ENCODE data around the gene OR52W1.

Gene OR52W1

GRCh38 chr11:6219359-6219758 lies 20.3 kb downstream of the OR52W1 start:
- Histone ChIP-seq H3K4me3 (ENCODE audit: insufficient read depth, low read length, poor library complexity, severe bottlenecking) (no peak overlapping the region), H3K9me3 (ENCODE audit: insufficient read depth, low read length) (no peaks in the 10 kb centered on the region), H3K9me2 (replicated peaks; ENCODE audit: insufficient read depth, low read length) (no peaks in the 10 kb centered on the region), H3F3A (ENCODE audit: insufficient read depth) (no peaks in the 10 kb centered on the region), H4K20me1 (ENCODE audit: low read depth, low read length) (no peaks in the 10 kb centered on the region), H3K9ac (ENCODE audit: low read length) (no peak overlapping the region), H3K27me3 (ENCODE audit: low read length) (no peaks in the 10 kb centered on the region), H3K36me3 (ENCODE audit: low read length) (no peaks in the 10 kb centered on the region), H2AFZ (ENCODE audit: low read depth, low read length, severe bottlenecking) (no peak overlapping the region), H3K4me2 (ENCODE audit: low read depth, low read length, poor library complexity, severe bottlenecking) (no peak overlapping the region), H3K79me2 (ENCODE audit: insufficient read depth, low read length) (no peaks in the 10 kb centered on the region), H3K27ac (ENCODE audit: low read depth, low read length) (no peak overlapping the region)
- TF ChIP-seq, protein P1, sequence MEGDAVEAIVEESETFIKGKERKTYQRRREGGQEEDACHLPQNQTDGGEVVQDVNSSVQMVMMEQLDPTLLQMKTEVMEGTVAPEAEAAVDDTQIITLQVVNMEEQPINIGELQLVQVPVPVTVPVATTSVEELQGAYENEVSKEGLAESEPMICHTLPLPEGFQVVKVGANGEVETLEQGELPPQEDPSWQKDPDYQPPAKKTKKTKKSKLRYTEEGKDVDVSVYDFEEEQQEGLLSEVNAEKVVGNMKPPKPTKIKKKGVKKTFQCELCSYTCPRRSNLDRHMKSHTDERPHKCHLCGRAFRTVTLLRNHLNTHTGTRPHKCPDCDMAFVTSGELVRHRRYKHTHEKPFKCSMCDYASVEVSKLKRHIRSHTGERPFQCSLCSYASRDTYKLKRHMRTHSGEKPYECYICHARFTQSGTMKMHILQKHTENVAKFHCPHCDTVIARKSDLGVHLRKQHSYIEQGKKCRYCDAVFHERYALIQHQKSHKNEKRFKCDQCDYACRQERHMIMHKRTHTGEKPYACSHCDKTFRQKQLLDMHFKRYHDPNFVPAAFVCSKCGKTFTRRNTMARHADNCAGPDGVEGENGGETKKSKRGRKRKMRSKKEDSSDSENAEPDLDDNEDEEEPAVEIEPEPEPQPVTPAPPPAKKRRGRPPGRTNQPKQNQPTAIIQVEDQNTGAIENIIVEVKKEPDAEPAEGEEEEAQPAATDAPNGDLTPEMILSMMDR (IDR thresholded peaks at IDR 0.05; ENCODE audit: insufficient read depth, low read length, poor library complexity, severe bottlenecking) = no peak
- TF ChIP-seq EZH2phosphoT487 (conservative IDR thresholded peaks at IDR 0.05; ENCODE audit: low read length) = no peak

- Histone ChIP-seq H3K9me2 (replicated peaks; ENCODE audit: insufficient read depth, low read length) (no peaks in the 10 kb centered on the region), H3K27ac (ENCODE audit: low read depth, low read length) (no peak overlapping the region), H3K27me3 (ENCODE audit: low read length) (no peaks in the 10 kb centered on the region), H4K20me1 (ENCODE audit: low read depth, low read length) (no peaks in the 10 kb centered on the region), H3K9me3 (ENCODE audit: insufficient read depth, low read length) (no peaks in the 10 kb centered on the region), H3K4me2 (ENCODE audit: low read depth, low read length, poor library complexity, severe bottlenecking) (no peak overlapping the region), H3K36me3 (ENCODE audit: low read length) (no peaks in the 10 kb centered on the region), H3K79me2 (ENCODE audit: insufficient read depth, low read length) (no peaks in the 10 kb centered on the region), H3K9ac (ENCODE audit: low read length) (no peak overlapping the region), H2AFZ (ENCODE audit: low read depth, low read length, severe bottlenecking) (no peak overlapping the region), H3F3A (ENCODE audit: insufficient read depth) (no peaks in the 10 kb centered on the region), H3K4me3 (ENCODE audit: insufficient read depth, low read length, poor library complexity, severe bottlenecking) (no peak overlapping the region)
- no peak for TF ChIP-seq EZH2phosphoT487 (conservative IDR thresholded peaks at IDR 0.05; ENCODE audit: low read length)
- TF ChIP-seq, protein P1 (IDR thresholded peaks at IDR 0.05; ENCODE audit: insufficient read depth, low read length, poor library complexity, severe bottlenecking) = no peak
Measured at GRCh38 chr11:6223854-6224253, 24.8 kb downstream of the OR52W1 start.

- no peaks in the 10 kb centered on the region for H3F3A ChIP-seq (ENCODE audit: insufficient read depth)
- H3K79me2 ChIP-seq (ENCODE audit: insufficient read depth, low read length) = no peaks in the 10 kb centered on the region
- H2AFZ ChIP-seq (ENCODE audit: low read depth, low read length, severe bottlenecking) = no peak overlapping the region
- TF ChIP-seq, protein P1 (IDR thresholded peaks at IDR 0.05; ENCODE audit: insufficient read depth, low read length, poor library complexity, severe bottlenecking) = no peak
- no peak for TF ChIP-seq EZH2phosphoT487 (conservative IDR thresholded peaks at IDR 0.05; ENCODE audit: low read length)
- no peaks in the 10 kb centered on the region for H3K9me2 ChIP-seq (replicated peaks; ENCODE audit: insufficient read depth, low read length)
- no peaks in the 10 kb centered on the region for H3K36me3 ChIP-seq (ENCODE audit: low read length)
- no peaks in the 10 kb centered on the region for H3K9me3 ChIP-seq (ENCODE audit: insufficient read depth, low read length)
- H3K4me3 ChIP-seq (ENCODE audit: insufficient read depth, low read length, poor library complexity, severe bottlenecking) = no peak overlapping the region
- no peaks in the 10 kb centered on the region for H3K27me3 ChIP-seq (ENCODE audit: low read length)
- no peak overlapping the region for H3K27ac ChIP-seq (ENCODE audit: low read depth, low read length)
- H3K4me2 ChIP-seq (ENCODE audit: low read depth, low read length, poor library complexity, severe bottlenecking) = no peak overlapping the region
- no peaks in the 10 kb centered on the region for H4K20me1 ChIP-seq (ENCODE audit: low read depth, low read length)
- no peak overlapping the region for H3K9ac ChIP-seq (ENCODE audit: low read length)
Measured at GRCh38 chr11:6224421-6224820, 25.4 kb downstream of the OR52W1 start.
